Breast epithelium (tissue), 3 donors: ENCODE results near the gene PTBP3.

Experiments
- CTCF ChIP-seq, 3 donors: fragments of 450-650 bp; IDR thresholded peaks; one replicate each; pipeline ENCODE4 v1.5.1; 2016 to 2017; ENCODE audit warnings: antibody characterized with exemption in 3 of 3, mild to moderate bottlenecking in 3 of 3, moderate library complexity in 3 of 3
- POLR2A ChIP-seq: fragments of 450-650 bp; IDR thresholded peaks from one replicate; pipeline ENCODE4 v1.6.1; 2016; ENCODE audit warnings: antibody characterized with exemption, mild to moderate bottlenecking, moderate library complexity

- TF ChIP-seq CTCF (IDR thresholded peaks at IDR 0.05) (no peak), POLR2A (no peak)
These were observed 24.8 kb downstream of the PTBP3 start for GRCh38 chr9:112308588-112308987.
